ENCODE measurements around the gene UBXN2A. TPM values are rescaled to one million over a fixed set of nuclear protein-coding genes. Genes with fewer than 3 reads are reported as not detected.
"Not testable (repeated sequence)": the region's sequence is repeated elsewhere in the genome, so short reads cannot be mapped to it uniquely, and the experiment has no call there.

The UBXN2A gene
- total RNA-seq, 1 experiment from 2014 or later, result 19.3 TPM

GRCh38 chr2:24011250-24012104, 71.2 kb downstream of the UBXN2A start:
- DNase-seq (ENCODE audit: low read depth), result no peak

- no peak for DNase-seq (ENCODE audit: low read depth)
These were observed 72.4 kb downstream of the UBXN2A start for GRCh38 chr2:24012521-24013188.

GRCh38 chr2:24014902-24015301, 74.6 kb downstream of the UBXN2A start:
- DNase-seq (ENCODE audit: low read depth), result not testable (repeated sequence)

GRCh38 chr2:24015562-24016375, 75.5 kb downstream of the UBXN2A start:
- DNase-seq (ENCODE audit: low read depth), result peak; percentile 90

- DNase-seq (ENCODE audit: low read depth), result no peak
These were observed 76.1 kb downstream of the UBXN2A start for GRCh38 chr2:24016376-24016761.

- no peak for DNase-seq (ENCODE audit: low read depth)
These were observed 76.8 kb downstream of the UBXN2A start for GRCh38 chr2:24016853-24017703.

GRCh38 chr2:24017711-24018110, 77.4 kb downstream of the UBXN2A start:
- no peak for DNase-seq (ENCODE audit: low read depth)

- DNase-seq (ENCODE audit: low read depth), result no peak
These were observed 78.0 kb downstream of the UBXN2A start for GRCh38 chr2:24018241-24018640.

GRCh38 chr2:24019729-24020128, 79.5 kb downstream of the UBXN2A start:
- no peak for DNase-seq (ENCODE audit: low read depth)

GRCh38 chr2:24020244-24020643, 80.0 kb downstream of the UBXN2A start:
- no peak for DNase-seq (ENCODE audit: low read depth)

- DNase-seq (ENCODE audit: low read depth), result peak; percentile 40
These were observed 81.1 kb downstream of the UBXN2A start for GRCh38 chr2:24021122-24021998.

- no peak for DNase-seq (ENCODE audit: low read depth)
These were observed 82.2 kb downstream of the UBXN2A start for GRCh38 chr2:24022324-24022974.

GRCh38 chr2:24022975-24023575, 82.8 kb downstream of the UBXN2A start:
- DNase-seq (ENCODE audit: low read depth), result no peak

GRCh38 chr2:24024018-24024417, 83.8 kb downstream of the UBXN2A start:
- peak; percentile 8 for DNase-seq (ENCODE audit: low read depth)

GRCh38 chr2:24024996-24025663, 84.9 kb downstream of the UBXN2A start:
- no peak for DNase-seq (ENCODE audit: low read depth)

- no peak for DNase-seq (ENCODE audit: low read depth)
These were observed 86.0 kb downstream of the UBXN2A start for GRCh38 chr2:24026233-24026632.

- DNase-seq (ENCODE audit: low read depth), result no peak
These were observed 98.7 kb downstream of the UBXN2A start for GRCh38 chr2:24038786-24039499.

- no peak for DNase-seq (ENCODE audit: low read depth)
These were observed 100.2 kb downstream of the UBXN2A start for GRCh38 chr2:24040511-24040910.

Measured in LHCN-M2 (cell line).